HG02763 (cell line): ENCODE results near the gene GRIK1.

ENCODE experiments used
- ATAC-seq: cut with Tn5 transposase; IDR thresholded peaks from one replicate; pipeline ENCODE4 v1.9.1; 2021; ENCODE audit warnings: mild to moderate bottlenecking, moderate library complexity; ENCODE audit not compliant: unreplicated experiment

The GRIK1 gene

DNA sequence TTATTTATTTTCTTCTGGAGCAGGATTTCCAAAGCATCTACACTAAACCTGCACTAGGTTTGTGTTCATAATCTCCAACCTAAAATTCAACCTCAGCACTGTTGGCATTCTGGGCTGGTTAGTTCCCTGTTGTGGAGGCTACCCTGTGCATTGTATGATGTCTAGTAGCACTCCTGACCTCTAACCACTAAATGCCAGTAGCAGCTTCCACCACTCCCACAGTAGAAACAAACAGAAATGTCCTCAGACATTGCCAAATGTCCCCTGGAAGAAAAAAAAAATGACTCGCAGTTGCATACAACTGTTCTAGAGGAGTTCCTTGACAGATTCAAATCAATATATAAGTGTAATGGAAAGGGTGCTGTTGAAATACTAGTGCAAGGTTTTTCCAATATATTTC, 18.9 kb downstream of the GRIK1 start:
- no peak for ATAC-seq

DNA sequence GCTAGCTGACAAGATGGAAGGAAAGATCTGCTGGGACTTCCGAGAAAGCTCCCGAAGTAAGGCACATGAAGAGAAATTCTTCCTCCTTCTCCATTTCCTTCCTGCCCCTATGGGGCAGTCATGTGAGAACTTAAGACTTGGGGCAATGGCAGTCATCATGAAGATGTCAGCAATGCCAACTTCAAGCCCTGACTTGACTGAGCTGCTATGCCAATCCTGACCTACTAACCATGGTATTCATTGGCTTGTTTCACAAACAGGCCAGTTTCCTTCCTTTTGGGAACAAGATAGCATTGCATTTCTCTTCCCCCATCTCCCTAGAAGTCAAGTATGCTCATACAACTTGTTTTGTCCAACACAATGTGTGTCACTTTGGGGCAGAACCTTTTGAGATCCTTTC, 25.5 kb downstream of the GRIK1 start:
- ATAC-seq: no peak

DNA sequence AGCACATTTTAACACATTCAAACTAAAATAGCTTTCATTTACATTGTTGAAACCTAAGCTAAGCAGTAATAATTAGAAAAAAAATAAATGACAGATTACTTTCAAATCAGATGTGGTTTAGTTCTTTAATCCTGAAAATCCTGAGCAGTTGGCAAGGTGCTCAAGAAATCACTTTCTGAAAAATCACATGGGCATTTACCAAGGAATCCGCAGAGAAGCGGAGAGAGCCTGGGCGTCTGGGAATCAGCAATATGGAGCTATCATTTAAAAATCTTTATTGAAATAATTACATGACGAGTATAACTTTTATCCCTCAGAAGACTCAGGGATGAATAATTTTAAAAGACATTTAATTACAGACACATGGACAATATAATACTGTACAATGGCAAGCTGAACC, 30.2 kb downstream of the GRIK1 start:
- ATAC-seq: no peak

DNA sequence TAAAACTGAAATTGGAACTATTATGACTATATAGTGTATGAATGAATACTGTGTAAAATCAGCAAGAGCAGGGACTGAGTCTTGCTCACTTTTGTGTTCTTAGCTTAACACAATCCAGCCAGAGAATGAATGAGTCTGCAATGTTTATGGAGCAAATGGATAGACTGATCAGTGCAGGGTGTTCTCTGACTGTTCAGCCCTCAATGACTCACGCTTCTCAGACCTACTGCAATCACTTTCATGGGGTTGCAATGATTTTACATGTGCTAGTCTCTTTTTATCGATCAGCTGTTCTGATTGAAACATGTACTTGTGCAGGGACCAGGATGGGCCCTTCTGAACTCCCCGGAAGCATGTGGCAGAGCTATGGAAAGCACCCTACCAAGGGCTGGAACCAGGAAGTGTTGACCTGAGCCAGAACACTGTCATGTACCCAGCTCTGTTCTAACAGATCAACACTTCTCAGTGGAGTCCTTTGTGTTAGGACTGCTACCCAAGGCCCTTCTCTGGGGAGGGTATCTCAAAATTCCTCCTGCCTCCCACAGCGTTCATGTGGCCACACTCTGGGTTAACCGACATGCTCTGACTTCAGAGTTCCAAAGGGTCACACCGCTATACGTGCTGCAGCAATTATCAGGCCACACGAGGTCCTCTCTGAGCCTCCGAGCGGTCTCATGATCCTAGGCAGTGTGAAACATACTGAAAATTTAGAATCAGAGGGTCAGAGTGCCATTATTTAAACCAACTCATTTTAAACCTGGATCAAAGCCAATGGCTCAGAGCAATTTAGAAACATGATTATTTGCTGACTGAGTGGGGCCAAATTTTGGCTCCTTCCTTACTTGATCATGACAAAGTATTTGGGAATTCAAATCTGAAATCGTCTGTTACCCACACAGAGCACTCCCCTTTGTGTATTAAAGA, 35.2 kb downstream of the GRIK1 start:
- ATAC-seq: no peak

DNA sequence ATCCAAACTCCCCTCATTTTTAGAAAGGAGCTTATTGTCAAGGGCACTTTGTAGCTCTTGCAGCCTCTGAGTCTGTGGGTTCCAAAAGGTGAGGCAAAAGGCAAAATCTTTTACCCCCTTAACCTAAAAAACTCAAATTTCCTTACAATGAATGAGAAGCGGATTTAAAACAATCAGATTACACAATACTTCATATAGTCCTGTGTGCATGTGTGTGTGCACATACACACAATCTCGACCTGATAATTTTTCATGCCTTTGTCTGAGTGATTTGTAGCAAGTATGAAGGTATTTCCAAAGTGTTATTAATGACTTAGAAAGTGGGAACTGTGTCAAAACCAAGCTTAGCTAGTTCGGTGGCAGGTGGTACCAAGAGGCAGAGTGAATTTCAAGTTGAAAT, 42.9 kb downstream of the GRIK1 start:
- ATAC-seq: no peak

DNA sequence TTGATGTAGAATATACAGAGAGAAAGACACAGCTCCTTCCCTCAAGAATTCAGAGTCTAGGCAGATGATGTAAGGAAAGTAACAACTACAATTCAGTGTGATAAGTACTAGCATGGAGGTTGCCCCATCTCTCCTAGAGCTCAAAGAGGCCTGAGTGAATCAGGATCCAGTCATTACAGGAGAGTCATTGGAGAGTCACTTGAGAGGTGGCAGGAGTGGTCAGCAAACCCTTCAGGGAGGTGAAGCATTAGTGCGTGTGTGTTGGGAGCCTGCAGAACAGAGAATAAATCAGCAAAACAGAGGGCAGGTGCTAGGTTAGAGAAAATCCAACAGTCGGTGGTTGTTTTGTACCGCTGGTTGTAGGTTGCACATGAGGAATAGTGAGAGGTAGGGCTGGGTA, 46.1 kb downstream of the GRIK1 start:
- ATAC-seq: no peak

DNA sequence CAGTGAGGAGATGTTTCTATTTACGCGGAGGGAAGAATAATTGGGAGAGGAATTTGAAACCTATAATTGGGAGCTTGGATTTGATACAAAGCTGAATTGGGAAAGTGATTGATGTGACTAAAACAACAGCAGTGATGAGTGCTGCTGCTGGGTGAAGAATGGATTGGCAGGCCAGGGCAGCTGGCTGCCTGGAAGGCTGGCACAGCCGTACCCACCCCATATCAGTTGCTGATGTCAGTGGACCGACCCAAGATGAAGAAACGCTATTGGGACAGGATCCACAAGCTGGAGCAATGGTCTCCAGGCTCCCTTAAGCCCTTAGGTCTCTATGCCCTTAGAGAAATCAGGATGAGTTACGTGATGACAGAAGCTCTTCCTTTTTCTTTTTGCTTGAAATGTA, 47.4 kb downstream of the GRIK1 start:
- no peak for ATAC-seq

DNA sequence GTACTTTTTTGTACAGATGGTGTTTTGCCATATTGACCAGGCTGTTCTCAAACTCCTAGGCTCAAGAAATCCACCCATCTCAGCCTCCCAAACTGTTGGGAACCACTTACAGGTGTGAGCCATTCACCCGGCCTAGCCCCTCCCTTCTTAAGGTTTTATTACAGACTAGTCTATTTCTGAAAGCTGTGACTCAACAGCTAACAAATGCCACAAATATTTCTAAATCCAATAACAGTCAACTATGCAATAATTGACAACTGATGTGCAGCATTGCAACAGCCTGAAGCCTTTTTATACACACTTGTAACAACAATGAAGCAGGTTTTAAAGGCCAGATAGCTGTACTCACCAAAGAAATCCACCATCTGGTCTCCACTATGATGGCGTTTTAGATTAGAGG, 51.4 kb downstream of the GRIK1 start:
- ATAC-seq: no peak

DNA sequence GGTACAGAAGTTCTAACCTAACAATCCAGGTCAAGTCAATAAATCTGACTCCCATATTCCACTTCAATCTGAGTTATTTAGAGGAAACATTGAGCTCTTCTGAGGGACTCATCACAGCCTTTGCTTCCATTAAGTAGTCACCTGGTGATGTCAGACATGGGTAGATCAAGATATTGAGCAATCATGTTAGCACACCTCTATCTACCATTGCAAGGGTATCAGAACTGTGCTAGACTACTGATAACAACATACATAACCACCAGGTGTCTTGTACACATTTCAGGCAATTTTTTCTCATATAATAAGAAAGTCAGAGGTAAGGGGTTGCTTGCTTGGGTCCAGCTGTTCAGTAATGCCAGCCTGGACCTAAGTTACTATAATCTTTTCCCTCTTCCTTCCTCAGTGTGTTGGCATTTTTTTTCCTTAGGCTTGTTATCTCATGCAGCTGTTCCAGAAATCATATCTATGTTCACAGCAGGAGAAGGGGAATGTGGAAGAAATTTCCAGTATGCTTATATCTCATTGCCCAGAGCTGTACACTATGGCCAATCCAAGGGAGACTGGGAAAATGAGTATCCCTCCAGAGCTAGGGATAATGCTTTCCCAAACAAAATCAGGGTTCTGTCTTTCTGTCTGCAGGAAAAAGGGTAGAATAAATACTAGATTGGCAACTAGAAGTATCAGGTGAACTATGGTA, 52.3 kb downstream of the GRIK1 start:
- no peak for ATAC-seq

DNA sequence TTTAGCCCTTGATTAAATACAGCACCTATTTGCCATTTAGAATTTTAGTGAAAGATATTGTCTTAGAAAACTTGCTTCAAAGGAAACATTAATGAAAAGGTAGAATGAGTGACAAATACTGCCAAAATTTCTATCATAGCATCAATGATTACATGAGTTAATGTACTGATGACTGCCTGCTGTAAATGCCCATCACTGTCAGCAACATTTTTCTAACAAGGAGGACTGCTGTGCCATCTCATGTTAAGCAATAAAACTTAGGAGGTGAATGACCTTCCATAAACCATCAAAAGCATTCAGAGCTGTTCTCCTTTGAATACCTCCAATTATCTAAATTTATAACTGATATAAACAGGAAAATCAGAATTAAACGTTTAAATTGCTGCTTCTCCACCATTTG, 54.3 kb downstream of the GRIK1 start:
- no peak for ATAC-seq

DNA sequence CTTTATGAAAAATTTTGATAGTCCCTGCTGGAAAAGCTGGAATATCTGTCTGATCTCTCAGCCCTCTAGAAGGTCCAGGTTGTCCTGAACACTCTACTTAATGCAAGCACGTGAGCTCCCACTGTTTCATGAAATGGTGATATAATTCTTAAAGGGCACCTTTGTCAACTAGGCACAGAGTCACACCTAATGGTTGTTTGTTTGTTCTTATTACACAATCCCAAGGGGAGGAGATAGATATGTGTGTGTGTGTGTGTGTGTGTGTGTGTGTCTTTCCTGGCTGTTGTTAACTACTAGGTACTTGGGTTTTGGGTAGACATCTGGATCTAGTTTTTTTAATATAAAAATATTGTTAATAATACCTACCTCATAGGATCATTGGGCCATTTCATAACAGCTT, 63.9 kb downstream of the GRIK1 start:
- no peak for ATAC-seq

DNA sequence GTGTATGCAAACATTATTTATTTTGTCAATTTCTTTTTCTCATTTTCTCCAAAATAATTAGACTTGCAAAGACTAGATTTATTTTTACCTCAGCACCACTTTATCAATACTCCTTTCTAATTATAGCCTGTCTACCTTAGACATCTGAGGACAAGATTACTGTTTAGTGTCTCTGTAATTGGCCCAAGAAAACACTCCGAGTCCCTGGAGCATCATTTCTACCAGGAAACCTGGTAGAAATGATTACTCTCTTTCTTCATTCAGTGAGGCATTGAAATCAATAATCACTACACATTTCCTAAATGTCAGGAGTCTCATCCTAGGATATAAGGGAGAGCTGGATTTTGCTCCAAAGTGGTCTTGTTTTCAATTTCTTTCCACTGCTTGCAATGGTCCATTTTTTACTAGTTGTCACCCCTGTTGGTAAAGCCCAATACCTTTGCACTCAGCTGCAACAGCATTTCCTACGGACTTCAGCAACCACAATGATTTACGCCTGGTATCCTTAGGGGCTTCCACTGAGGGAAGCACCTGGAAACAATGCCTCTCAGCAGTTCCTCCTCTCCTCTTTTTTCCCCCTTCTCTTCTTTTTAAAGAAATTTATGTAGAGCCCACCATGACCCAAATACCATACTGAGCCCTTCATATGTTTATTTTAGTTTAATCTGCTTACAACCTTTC, 64.6 kb downstream of the GRIK1 start:
- no peak for ATAC-seq

DNA sequence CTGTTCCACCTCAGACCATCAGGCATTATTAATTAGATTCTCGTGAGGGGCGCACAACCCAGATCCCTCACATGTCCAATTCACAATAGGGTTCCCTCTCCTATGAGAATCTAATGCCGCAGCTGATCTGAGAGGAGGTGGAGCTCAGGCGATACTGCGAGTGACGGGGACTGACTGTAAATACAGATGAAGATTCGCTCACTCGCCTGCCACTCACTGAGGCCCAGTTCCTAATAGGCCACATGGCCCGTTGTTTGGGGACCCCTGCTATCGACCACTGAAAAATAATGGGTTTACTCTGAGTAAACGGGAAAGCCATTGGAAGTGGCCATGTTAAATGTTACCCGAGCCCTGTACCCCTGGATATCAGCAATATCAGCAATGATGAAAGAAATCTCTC, 65.9 kb downstream of the GRIK1 start:
- no peak for ATAC-seq

DNA sequence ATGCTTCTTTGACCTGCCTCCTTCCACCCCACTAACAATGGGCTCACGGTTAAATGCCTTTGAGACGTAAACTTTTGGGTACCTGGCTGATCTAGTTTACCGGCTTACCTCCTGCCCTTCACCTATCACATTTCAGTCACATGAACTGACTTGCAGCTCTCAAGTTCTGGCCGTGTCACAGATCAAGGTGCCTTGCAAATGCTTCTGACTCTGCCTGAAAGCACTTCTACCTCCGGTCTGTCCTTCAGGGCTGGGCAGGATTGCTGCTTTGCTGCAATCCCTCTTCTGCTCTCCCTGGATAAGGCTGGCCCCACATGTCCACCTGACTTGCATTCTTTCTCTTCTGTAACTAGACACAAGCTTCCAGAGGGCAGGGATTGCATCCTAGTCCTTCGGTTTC, 69.0 kb downstream of the GRIK1 start:
- ATAC-seq: no peak

DNA sequence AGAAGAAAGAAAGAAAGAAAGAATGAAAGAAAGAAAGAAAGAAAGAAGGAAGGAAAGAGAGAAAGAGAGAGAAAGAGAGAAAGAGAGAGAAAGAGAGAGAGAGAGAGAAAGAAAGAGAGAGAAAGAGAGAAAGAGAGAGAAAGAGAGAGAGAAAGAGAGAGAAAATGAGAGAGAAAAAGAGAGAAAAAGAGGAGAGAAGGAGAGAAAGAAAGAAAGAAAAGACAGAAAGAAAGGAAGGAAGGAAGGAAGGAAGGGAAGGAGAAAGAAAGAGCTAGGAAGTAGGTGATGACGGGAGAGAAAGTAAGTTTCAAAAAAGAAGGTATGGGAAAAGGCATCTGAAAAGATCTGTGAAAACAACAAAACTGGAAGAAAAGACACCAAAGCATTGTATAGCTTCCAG, 72.0 kb downstream of the GRIK1 start:
- no peak for ATAC-seq

DNA sequence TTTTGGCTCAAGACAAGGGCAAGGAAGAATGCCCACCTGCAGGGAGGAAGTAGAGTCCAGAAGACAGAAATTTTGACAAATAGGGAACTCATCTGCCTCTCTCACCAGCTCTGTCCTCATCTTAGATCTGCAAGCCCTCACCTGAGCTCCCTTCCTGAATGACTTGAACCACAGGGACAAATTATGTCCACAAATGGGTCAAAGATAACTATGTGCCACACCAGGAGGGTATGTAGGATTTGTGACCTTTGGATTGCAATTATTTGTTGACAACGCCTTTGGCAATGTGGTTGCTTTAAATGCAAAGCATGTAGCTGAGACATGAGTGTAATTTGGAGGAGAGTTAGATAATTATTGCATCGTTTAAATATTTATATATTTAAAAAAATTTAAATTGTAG, 79.5 kb downstream of the GRIK1 start:
- no peak for ATAC-seq

DNA sequence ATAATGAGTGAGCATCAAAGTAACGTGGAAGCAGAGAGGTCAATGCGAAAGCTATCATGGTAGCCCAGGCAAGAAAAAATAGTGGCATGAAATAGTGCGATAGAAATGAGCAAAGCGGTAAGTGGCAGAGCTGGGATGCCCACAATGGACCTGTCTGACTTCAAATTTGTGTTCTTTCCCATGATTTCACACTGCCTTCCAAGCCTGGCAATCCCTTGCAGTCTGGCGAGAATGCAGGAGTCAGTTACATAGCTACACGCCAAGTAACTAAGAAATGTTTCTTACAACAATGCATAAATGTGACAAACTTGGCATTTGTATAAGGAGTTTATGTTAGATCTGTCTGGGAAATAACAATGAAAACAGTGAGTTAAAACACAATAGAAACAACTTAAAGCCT, 82.6 kb downstream of the GRIK1 start:
- no peak for ATAC-seq

DNA sequence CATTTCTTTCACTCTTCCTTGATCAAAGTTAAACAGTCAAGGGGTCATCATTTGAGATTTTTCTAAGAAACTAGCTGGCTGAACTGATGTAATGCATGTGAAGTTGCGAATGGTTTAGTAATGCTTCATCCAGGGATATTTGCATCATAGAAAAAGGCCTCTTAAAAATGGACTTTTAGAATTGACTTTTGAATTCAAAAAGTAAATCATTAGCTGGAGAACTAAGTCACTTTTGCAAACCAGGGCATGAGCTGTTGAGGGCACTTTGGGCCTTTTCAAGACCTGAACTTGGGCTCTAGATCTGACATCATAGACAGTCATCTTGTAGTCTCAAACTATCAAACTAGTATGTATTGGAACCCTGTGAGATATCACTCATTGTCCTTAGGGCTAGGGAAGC, 85.0 kb downstream of the GRIK1 start:
- ATAC-seq: no peak

DNA sequence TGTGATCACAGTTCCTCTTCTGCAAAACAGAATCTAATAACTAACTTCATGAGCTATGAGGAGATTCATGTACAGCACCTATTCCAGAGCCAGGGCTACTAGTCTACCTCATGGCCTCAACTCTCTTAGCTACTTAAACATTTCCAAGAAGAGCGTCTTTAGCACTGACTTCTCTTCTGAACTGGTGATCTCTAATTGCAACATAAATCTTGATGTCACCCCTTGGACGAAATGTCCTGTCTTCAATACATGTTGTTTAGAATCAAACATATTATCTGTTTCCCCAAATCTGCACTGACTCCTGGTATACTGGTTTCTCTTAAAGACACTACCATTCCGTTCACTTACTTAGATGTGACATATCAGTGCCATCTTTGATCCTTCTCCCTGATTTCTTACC, 88.2 kb downstream of the GRIK1 start:
- ATAC-seq: no peak

DNA sequence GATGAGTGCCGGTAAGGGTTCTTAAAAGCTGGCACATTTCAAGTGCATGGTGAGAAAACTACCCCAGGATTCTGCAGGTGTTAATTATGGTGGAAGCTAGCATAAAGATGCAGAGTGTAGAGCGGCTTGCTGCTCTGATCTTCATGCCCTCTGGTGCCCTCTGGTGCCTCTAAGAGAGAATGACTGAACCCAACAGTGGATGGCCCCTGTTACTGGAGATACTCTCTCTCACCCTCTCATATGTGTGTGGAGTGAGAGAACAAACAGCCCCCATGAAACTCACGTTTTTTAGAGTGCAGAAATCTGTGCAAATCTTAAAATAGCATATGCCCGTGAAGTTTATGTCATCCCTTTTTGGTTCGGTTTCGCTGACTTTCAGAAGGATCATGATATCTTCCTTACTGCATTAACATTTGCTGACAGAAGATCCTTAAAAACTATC, 90.0 kb downstream of the GRIK1 start:
- ATAC-seq: peak; percentile 97

DNA sequence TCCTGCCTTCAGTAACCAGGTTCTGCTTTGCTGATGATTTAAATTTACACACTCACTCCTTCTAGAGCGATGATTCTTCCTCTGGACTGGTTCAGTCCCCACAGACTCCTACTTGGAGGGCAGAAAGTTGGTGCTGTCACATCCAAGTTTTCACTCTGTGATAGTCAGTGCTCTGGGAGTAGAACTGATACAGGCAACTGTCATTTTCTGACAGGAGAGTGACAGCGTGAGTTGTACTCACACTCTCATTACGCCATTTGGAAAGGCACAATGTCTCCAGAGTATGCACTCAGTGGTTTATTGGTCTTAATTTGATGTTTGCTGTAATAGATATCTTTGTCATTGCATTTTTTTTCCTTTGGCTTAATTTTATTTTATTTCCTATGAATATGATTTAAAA, 96.0 kb downstream of the GRIK1 start:
- ATAC-seq: no peak

DNA sequence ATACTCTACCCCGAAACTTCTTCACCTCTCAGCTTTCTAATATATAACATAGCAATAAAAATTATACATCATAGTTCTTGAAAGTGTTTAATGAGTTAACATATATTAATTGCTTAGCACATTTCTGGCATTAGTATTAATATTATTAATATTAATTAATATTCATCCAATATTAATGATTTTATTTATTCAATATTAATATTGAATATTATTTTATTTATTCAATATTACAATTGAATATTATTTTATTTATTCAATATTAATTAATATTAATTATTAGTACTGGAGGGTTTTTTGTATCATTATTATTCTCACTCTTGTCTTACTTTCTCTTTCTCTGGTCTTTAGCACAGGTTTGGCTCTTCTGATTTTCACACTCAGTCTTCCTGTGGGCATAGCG, 105.2 kb downstream of the GRIK1 start:
- no peak for ATAC-seq
